ENCODE data around the gene RBMY1A1. TPM values are rescaled to one million over a fixed set of nuclear protein-coding genes. Genes with fewer than 3 reads are reported as not detected.

RBMY1A1 gene
- not detected in 2 replicates for total RNA-seq

DNA sequence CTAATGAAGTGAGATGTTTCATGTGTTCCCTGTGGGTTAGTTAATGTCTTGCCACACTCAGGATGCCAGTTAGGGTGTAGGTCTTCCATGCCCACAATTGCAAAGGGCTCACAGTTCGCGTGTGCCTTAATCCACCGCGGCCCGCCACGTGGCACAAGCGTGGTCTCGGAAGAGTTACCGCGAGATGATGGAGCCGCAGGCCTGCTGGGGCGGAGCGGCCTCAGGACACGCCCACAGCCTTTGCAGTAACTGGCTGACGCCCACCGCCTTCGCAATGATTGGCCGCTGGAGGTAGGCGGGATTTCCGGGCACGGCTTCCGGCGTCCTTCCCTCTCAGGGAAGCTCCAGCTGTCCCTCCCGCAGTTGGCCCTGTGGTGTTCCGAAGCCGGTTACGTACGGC lies at the start of gene RBMY1A1:
RBMY1A1 (plus strand) TSS at position 301 of the 400 bp plus-strand sequence. CDS start 2,013 bp downstream, outside the sequence.

DNA sequence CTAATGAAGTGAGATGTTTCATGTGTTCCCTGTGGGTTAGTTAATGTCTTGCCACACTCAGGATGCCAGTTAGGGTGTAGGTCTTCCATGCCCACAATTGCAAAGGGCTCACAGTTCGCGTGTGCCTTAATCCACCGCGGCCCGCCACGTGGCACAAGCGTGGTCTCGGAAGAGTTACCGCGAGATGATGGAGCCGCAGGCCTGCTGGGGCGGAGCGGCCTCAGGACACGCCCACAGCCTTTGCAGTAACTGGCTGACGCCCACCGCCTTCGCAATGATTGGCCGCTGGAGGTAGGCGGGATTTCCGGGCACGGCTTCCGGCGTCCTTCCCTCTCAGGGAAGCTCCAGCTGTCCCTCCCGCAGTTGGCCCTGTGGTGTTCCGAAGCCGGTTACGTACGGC lies 23.6 kb upstream of the RBMY1A1 start, which contains the start of gene RBMY1B:
RBMY1B (plus strand) TSS at position 301 of the 400 bp plus-strand sequence. CDS start 2,013 bp downstream, outside the sequence.

Other genes with a start within 250 kb of the RBMY1A1 start
- gene RBMY1B, start 23.5 kb upstream of the RBMY1A1 start, total RNA-seq = not detected in 2 replicates